Urothelium cell line (cell line): ENCODE results near the gene FAM217A.

Source experiments
- DNase-seq: peaks from one replicate; pipeline ENCODE4 v3.0.0; 2011; ENCODE audit warnings: low spot score, mixed read lengths
- FAIRE-seq: peaks from 2 replicates; lab custom pipeline; 2011; peaks lifted over from hg19 to GRCh38; lab: Jason Lieb, UNC

The FAM217A gene

GRCh38 chr6:4021854-4022695 lies 56.9 kb downstream of the FAM217A start:
- FAIRE-seq (no peak), DNase-seq (no peak)

GRCh38 chr6:4021133-4021853 lies 57.6 kb downstream of the FAM217A start:
- FAIRE-seq: no peak

GRCh38 chr6:4020822-4021132 lies 58.2 kb downstream of the FAM217A start:
- FAIRE-seq: no peak
- no peak for DNase-seq

More at GRCh38 chr6:4021133-4021853, 57.6 kb downstream of the FAM217A start:
- peak; percentile 89 for DNase-seq

- DNase-seq (no peak), FAIRE-seq (no peak)
Observed at GRCh38 chr6:4018924-4019236, 60.1 kb downstream of the FAM217A start.
